Stimulated activated CD4-positive, alpha-beta T cell treated with anti-CD3 and anti-CD28 coated beads, Interleukin-4, amount 100 ng/mL, for 24 hours (primary cell): ENCODE measurements around the gene MRPS27.

Experiments used
- DNase-seq: peaks from one replicate; pipeline ENCODE4 v3.0.0-alpha.2; 2020

Gene MRPS27

GRCh38 chr5:72319976-72320752 is at the start of gene MRPS27, which contains the start of gene PTCD2:
Gene MRPS27 (minus strand): TSS chr5:72320240. CDS start chr5:72320221, 19 bp downstream.
Gene PTCD2 (plus strand): TSS chr5:72320373. CDS start chr5:72320383, 10 bp downstream.
- peak; percentile 97 for DNase-seq

GRCh38 chr5:72369711-72370110 is 49.7 kb upstream of the MRPS27 start:
- DNase-seq: no peak

- DNase-seq: no peak
These were observed 49.3 kb upstream of the MRPS27 start for GRCh38 chr5:72369301-72369700.

GRCh38 chr5:72368271-72368670 is 48.2 kb upstream of the MRPS27 start:
- DNase-seq: no peak

- DNase-seq: peak; percentile 23
These were observed 46.4 kb upstream of the MRPS27 start for GRCh38 chr5:72366324-72366976.

GRCh38 chr5:72364951-72365350 is 44.9 kb upstream of the MRPS27 start:
- DNase-seq: no peak

GRCh38 chr5:72364171-72364570 is 44.1 kb upstream of the MRPS27 start:
- no peak for DNase-seq

GRCh38 chr5:72363166-72363802 is 43.2 kb upstream of the MRPS27 start:
- DNase-seq: no peak

- DNase-seq: no peak
These were observed 39.8 kb upstream of the MRPS27 start for GRCh38 chr5:72359886-72360285.

- no peak for DNase-seq
These were observed 38.9 kb upstream of the MRPS27 start for GRCh38 chr5:72358925-72359324.

- DNase-seq: no peak
These were observed 36.3 kb upstream of the MRPS27 start for GRCh38 chr5:72356361-72356760.

GRCh38 chr5:72355706-72356299 is 35.8 kb upstream of the MRPS27 start:
- no peak for DNase-seq

- DNase-seq: no peak
These were observed 33.0 kb upstream of the MRPS27 start for GRCh38 chr5:72353046-72353445.

- no peak for DNase-seq
These were observed 32.6 kb upstream of the MRPS27 start for GRCh38 chr5:72352616-72353015.

GRCh38 chr5:72351376-72351775 is 31.3 kb upstream of the MRPS27 start:
- DNase-seq: no peak

GRCh38 chr5:72347801-72348308 is 27.8 kb upstream of the MRPS27 start:
- peak; percentile 6 for DNase-seq

GRCh38 chr5:72346398-72346797 is 26.4 kb upstream of the MRPS27 start:
- DNase-seq: no peak

GRCh38 chr5:72338689-72339209 is 18.7 kb upstream of the MRPS27 start:
- no peak for DNase-seq

- no peak for DNase-seq
These were observed 17.1 kb upstream of the MRPS27 start for GRCh38 chr5:72337159-72337558.

GRCh38 chr5:72330712-72331111 is 10.7 kb upstream of the MRPS27 start:
- DNase-seq: no peak

- DNase-seq: no peak
These were observed 8.1 kb upstream of the MRPS27 start for GRCh38 chr5:72328172-72328571.

- DNase-seq: no peak
These were observed 6.2 kb upstream of the MRPS27 start for GRCh38 chr5:72326306-72326649.
